Motor neuron (in vitro differentiated cells): ENCODE results near the gene AMIGO2. TPM values are rescaled to one million over a fixed set of nuclear protein-coding genes. Genes with fewer than 3 reads are reported as not detected.
A peak's percentile ranks its signal among the peaks of the same experiment; 100 is the strongest.
"Not testable (repeated sequence)": the region's sequence is repeated elsewhere in the genome, so short reads cannot be mapped to it uniquely, and the experiment has no call there.

Source experiments
- ATAC-seq, 8 experiments: fragments of 200-7000 bp; cut with Tn5 transposase; replicated peaks in 6 of 8; 2 replicates each; pipeline ENCODE4 v1.8.0; 2021; ENCODE audit warnings: mild to moderate bottlenecking in 8 of 8, moderate library complexity in 8 of 8
- H3K27ac ChIP-seq, 2 donors: fragments of 250-450 bp; sonication (Bioruptor Pico); 2 replicates each; pipeline ENCODE4 v1.9.0; 2021; ENCODE audit warnings: antibody characterized with exemption in 2 of 2, mild to moderate bottlenecking in 2 of 2, moderate library complexity in 1 of 2
- H3K4me1 ChIP-seq, 2 donors: fragments of 250-450 bp; sonication (Bioruptor Pico); replicated peaks in 1 of 2; 2 replicates each; pipeline ENCODE4 v1.6.1; 2021; ENCODE audit warnings: antibody characterized with exemption in 2 of 2, mild to moderate bottlenecking in 2 of 2, moderate library complexity in 1 of 2
- H3K4me3 ChIP-seq, 5 donors: fragments of 250-450 bp; sonication (Bioruptor Pico); 2 replicates each; pipeline ENCODE4 v1.9.0; 2021; ENCODE audit warnings: antibody characterized with exemption in 5 of 5, mild to moderate bottlenecking in 5 of 5, moderate library complexity in 4 of 5
- WGBS, 10 experiments: fragments of 450-650 bp; shearing (Covaris generic); methylation state at CpG; one replicate each; pipeline ENCODE4 v1.0.0; 2022; 5-methylcytosine and 5-hydroxymethylcytosine counted together
- in situ Hi-C, 9 experiments: fragments of 400-800 bp; cut with MboI; loops; one replicate each; pipeline ENCODE4 v1.15.0; 2021; ENCODE audit warnings: low sequenced_read_pairs in 9 of 9, low pct_unique_long_range_greater_than_20kb in 2 of 9; ENCODE audit not compliant: unreplicated experiment in 9 of 9
- total RNA-seq, 8 experiments: library from RNA; unstranded; fragments of 300-600 nt; gene quantifications; 2 replicates each; pipeline versions ENCODE4 v1.2.3 to v1.2.4, GENCODE V29; 2022

The AMIGO2 gene
- total RNA-seq, 8 experiments from 2014 or later, result 0.18 to 14.5 (median 3.2) TPM

GRCh38 chr12:47077206-47078085 lies 2.3 kb downstream of the AMIGO2 start:
- no peak overlapping the region for H3K4me3 ChIP-seq
- H3K27ac ChIP-seq, result no peak overlapping the region
- H3K4me1 ChIP-seq, result peaks cover 0 to 4% of the 10 kb centered on the region in 2 donors
- no peak for ATAC-seq
- in situ Hi-C loops, result no loop called here
- 67 to 95% (median 83%) methylated on average over 1 to 17 of the region's 17 CpGs for WGBS, 10 experiments

- peaks cover 0 to 4% of the 10 kb centered on the region in 2 donors for H3K4me1 ChIP-seq
- 47 to 94% (median 84%) methylated on average over 3 to 7 of the region's 7 CpGs for WGBS, 10 experiments
- no peak overlapping the region for H3K4me3 ChIP-seq
- ATAC-seq, result no peak
- in situ Hi-C loops, result no loop called here
- H3K27ac ChIP-seq, result no peak overlapping the region
Observed at GRCh38 chr12:47075192-47076084, 4.3 kb downstream of the AMIGO2 start.

- in situ Hi-C loops, result no loop called here
- H3K4me1 ChIP-seq, result peaks cover 0 to 4% of the 10 kb centered on the region in 2 donors
- WGBS, 10 experiments, result 94 to 100% (median 100%) methylated on average over 1 to 2 of the region's 2 CpGs; no CpG with 5 or more reads in 2 of the 10 experiments
- ATAC-seq, result no peak
- no peak overlapping the region for H3K27ac ChIP-seq
- no peak overlapping the region for H3K4me3 ChIP-seq
Observed at GRCh38 chr12:47074757-47075156, 5.0 kb downstream of the AMIGO2 start.

- peaks cover 0 to 4% of the 10 kb centered on the region in 2 donors for H3K4me1 ChIP-seq
- 73 to 100% (median 93%) methylated on average over 2 to 3 of the region's 3 CpGs; no CpG with 5 or more reads in 1 of the 10 experiments for WGBS, 10 experiments
- in situ Hi-C loops, result no loop called here
- no peak for ATAC-seq
- no peak overlapping the region for H3K27ac ChIP-seq
- H3K4me3 ChIP-seq, result no peak overlapping the region
Observed at GRCh38 chr12:47073951-47074350, 5.8 kb downstream of the AMIGO2 start.

GRCh38 chr12:47071241-47071852 lies 8.4 kb downstream of the AMIGO2 start:
- Histone ChIP-seq H3K4me3 (no peak overlapping the region), H3K4me1 (no peaks in the 10 kb centered on the region), H3K27ac (no peak overlapping the region)
- peak in 1 of 8 experiments; percentile 25 for ATAC-seq
- WGBS, 10 experiments, result 0 to 72% (median 44%) methylated on average over 1 to 5 of the region's 5 CpGs; no CpG with 5 or more reads in 1 of the 10 experiments
- in situ Hi-C loops, result no loop called here

- no peak overlapping the region for H3K4me3 ChIP-seq
- ATAC-seq, result peak in 2 of 8 experiments; percentile 39 to 52
- no peak overlapping the region for H3K27ac ChIP-seq
- in situ Hi-C loops, result no loop called here
- H3K4me1 ChIP-seq, result no peaks in the 10 kb centered on the region
- WGBS, 10 experiments, result 80 to 100% (median 100%) methylated on average over 1 of the region's 1 CpG; no CpG with 5 or more reads in 4 of the 10 experiments
Observed at GRCh38 chr12:47070310-47070709, 9.4 kb downstream of the AMIGO2 start.

- no peak overlapping the region for H3K27ac ChIP-seq
- no peak overlapping the region for H3K4me3 ChIP-seq
- no peaks in the 10 kb centered on the region for H3K4me1 ChIP-seq
- WGBS, 10 experiments, result 43 to 100% (median 76%) methylated on average over 1 to 5 of the region's 6 CpGs; no CpG with 5 or more reads in 6 of the 10 experiments
- ATAC-seq, result no peak
- in situ Hi-C loops, result no loop called here
Observed at GRCh38 chr12:47068539-47068938, 11.2 kb downstream of the AMIGO2 start.

GRCh38 chr12:47067771-47068431 lies 11.9 kb downstream of the AMIGO2 start:
- WGBS, 10 experiments, result 30 to 80% (median 45%) methylated on average over 1 to 4 of the region's 5 CpGs; no CpG with 5 or more reads in 2 of the 10 experiments
- no peak for ATAC-seq
- in situ Hi-C loops, result no loop called here
- Histone ChIP-seq H3K4me1 (no peaks in the 10 kb centered on the region), H3K4me3 (no peak overlapping the region), H3K27ac (no peak overlapping the region)

GRCh38 chr12:47067176-47067575 lies 12.6 kb downstream of the AMIGO2 start:
- in situ Hi-C loops, result no loop called here
- WGBS, 10 experiments, result 83 to 100% (median 100%) methylated on average over 1 of the region's 1 CpG; no CpG with 5 or more reads in 3 of the 10 experiments
- no peak overlapping the region for H3K4me3 ChIP-seq
- H3K4me1 ChIP-seq, result no peaks in the 10 kb centered on the region
- ATAC-seq, result no peak
- H3K27ac ChIP-seq, result no peak overlapping the region

- in situ Hi-C loops, result no loop called here
- H3K4me1 ChIP-seq, result no peaks in the 10 kb centered on the region
- peak in 2 of 8 experiments; percentile 43 to 79 for ATAC-seq
- no peak overlapping the region for H3K4me3 ChIP-seq
- H3K27ac ChIP-seq, result no peak overlapping the region
- WGBS, 10 experiments, result 32 to 89% (median 77%) methylated on average over 2 to 6 of the region's 6 CpGs; no CpG with 5 or more reads in 1 of the 10 experiments
Observed at GRCh38 chr12:47066278-47067025, 13.3 kb downstream of the AMIGO2 start.

GRCh38 chr12:47065546-47065945 lies 14.2 kb downstream of the AMIGO2 start:
- Histone ChIP-seq H3K4me3 (no peak overlapping the region), H3K4me1 (no peaks in the 10 kb centered on the region), H3K27ac (no peak overlapping the region)
- 50 to 100% (median 66%) methylated on average over 1 of the region's 1 CpG; no CpG with 5 or more reads in 2 of the 10 experiments for WGBS, 10 experiments
- in situ Hi-C loops, result no loop called here
- peak in 1 of 8 experiments; percentile 51 for ATAC-seq

GRCh38 chr12:47058640-47059039 lies 21.1 kb downstream of the AMIGO2 start:
- ATAC-seq, in situ Hi-C loops, H3K27ac ChIP-seq, H3K4me3 ChIP-seq, H3K4me1 ChIP-seq: not testable (repeated sequence)
- no CpG with 5 or more reads among the region's 2 CpGs for WGBS, 10 experiments
